GM19467 (cell line): ENCODE results near the gene SFTPB.
"Not testable (repeated sequence)": the region's sequence is repeated elsewhere in the genome, so short reads cannot be mapped to it uniquely, and the experiment has no call there.

ENCODE experiments used
- ATAC-seq: cut with Tn5 transposase; IDR thresholded peaks from one replicate; pipeline ENCODE4 v1.9.1; 2021; ENCODE audit warnings: mild to moderate bottlenecking, moderate library complexity; ENCODE audit not compliant: unreplicated experiment

SFTPB gene

GRCh38 chr2:85678377-85678776 is 10.4 kb upstream of the SFTPB start:
- no peak for ATAC-seq

GRCh38 chr2:85675866-85676548 is 8.0 kb upstream of the SFTPB start:
- no peak for ATAC-seq

- no peak for ATAC-seq
These were observed 7.4 kb upstream of the SFTPB start for GRCh38 chr2:85675427-85675826.

GRCh38 chr2:85674417-85674816 is 6.4 kb upstream of the SFTPB start:
- no peak for ATAC-seq

- ATAC-seq = no peak
These were observed 5.8 kb upstream of the SFTPB start for GRCh38 chr2:85673716-85674375.

GRCh38 chr2:85672456-85672855 is 4.5 kb upstream of the SFTPB start:
- no peak for ATAC-seq

- not testable (repeated sequence) for ATAC-seq
These were observed 2.4 kb upstream of the SFTPB start for GRCh38 chr2:85670416-85670815.

- peak; percentile 81 for ATAC-seq
These were observed 1.6 kb upstream of the SFTPB start for GRCh38 chr2:85669549-85669948.

- ATAC-seq = no peak
These were observed 801 bp upstream of the SFTPB start for GRCh38 chr2:85668857-85669142.

- ATAC-seq = no peak
These were observed 414 bp downstream of the SFTPB start for GRCh38 chr2:85667561-85668008.

- ATAC-seq = no peak
These were observed 1.3 kb downstream of the SFTPB start for GRCh38 chr2:85666435-85667316.

- ATAC-seq = no peak
These were observed 2.0 kb downstream of the SFTPB start for GRCh38 chr2:85666016-85666415.

GRCh38 chr2:85665264-85665937 is 2.6 kb downstream of the SFTPB start:
- ATAC-seq = no peak

GRCh38 chr2:85663594-85664565 is 4.1 kb downstream of the SFTPB start:
- no peak for ATAC-seq

- no peak for ATAC-seq
These were observed 5.0 kb downstream of the SFTPB start for GRCh38 chr2:85662899-85663593.

GRCh38 chr2:85661139-85661858 is 6.7 kb downstream of the SFTPB start:
- no peak for ATAC-seq

GRCh38 chr2:85660725-85661124 is 7.3 kb downstream of the SFTPB start:
- ATAC-seq = no peak

- not testable (repeated sequence) for ATAC-seq
These were observed 7.7 kb downstream of the SFTPB start for GRCh38 chr2:85660301-85660700.
